Neural cell (in vitro differentiated cells): ENCODE data around the gene YJEFN3.

Experiments used
- EZH2 ChIP-seq: fragments of 200-600, 300-800 bp; shearing (Covaris generic), sonication (generic); IDR thresholded peaks from 2 replicates; pipeline ENCODE4 v1.6.1; 2014; ENCODE audit warnings: antibody characterized with exemption, low read length, borderline replicate concordance, mild to moderate bottlenecking; ENCODE audit not compliant: insufficient read depth, poor library complexity, severe bottlenecking
- RAD21 ChIP-seq: fragments of 450-650 bp; conservative IDR thresholded peaks from 2 replicates; pipeline ENCODE4 v1.6.1; 2014; ENCODE audit warnings: antibody characterized with exemption, mild to moderate bottlenecking, moderate library complexity
- TAF1 ChIP-seq: IDR thresholded peaks from 2 replicates; pipeline ENCODE4 v1.6.1; 2012; ENCODE audit warnings: low read depth
- TF ChIP-seq, protein P1 (sequence below): fragments of 450-650 bp; IDR thresholded peaks from 2 replicates; pipeline ENCODE4 v1.5.1; 2014; ENCODE audit warnings: antibody characterized with exemption, mild to moderate bottlenecking, moderate library complexity; ENCODE audit not compliant: poor library complexity, severe bottlenecking
- TF ChIP-seq, protein P2 (sequence below): IDR thresholded peaks from 2 replicates; pipeline ENCODE4 v1.6.1; 2012; ENCODE audit warnings: borderline replicate concordance

DNA sequence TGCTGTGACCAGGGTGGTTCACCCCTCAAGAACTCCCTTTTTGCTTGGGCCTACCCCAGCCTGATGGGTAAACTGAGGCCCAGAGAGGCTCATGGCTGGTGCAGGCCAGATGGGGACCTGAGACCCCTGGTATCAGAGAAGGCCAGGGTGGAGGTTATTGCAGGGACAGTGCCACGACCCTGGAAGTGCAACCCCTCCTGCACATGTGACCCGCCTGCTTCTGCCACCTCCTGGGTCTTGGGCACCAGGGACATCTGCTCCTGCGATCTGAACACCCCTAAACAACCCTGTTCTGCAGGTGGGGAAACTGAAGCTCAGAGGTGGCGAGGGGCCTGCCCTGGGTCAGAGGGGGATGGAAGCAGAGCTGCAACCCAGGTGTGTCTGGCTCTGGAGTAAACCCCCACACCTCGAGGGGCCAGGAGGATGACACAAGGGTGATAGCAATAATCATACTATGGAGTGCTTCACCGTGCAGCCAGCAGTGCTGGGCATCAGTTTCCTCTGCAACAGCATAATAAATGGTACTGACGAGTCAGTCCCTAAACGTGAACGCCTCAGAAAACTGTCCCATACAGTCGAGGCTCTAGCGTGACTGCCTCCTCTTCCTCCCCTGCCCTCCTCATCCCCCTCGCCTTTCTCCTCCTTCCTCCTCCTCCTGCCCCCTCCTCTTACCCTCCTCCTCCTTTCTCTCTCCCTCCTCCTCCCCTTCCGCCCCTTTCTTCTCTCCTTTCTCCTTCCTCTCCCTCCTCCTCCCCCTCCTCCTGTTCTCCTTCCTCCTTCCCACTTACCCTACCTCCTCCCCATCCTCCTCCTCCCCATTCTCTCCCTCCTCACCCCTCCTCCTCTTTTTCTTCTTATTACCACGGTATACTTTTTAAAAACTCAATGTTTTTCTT, 4.3 kb downstream of the YJEFN3 start:
- TF ChIP-seq, protein P1, sequence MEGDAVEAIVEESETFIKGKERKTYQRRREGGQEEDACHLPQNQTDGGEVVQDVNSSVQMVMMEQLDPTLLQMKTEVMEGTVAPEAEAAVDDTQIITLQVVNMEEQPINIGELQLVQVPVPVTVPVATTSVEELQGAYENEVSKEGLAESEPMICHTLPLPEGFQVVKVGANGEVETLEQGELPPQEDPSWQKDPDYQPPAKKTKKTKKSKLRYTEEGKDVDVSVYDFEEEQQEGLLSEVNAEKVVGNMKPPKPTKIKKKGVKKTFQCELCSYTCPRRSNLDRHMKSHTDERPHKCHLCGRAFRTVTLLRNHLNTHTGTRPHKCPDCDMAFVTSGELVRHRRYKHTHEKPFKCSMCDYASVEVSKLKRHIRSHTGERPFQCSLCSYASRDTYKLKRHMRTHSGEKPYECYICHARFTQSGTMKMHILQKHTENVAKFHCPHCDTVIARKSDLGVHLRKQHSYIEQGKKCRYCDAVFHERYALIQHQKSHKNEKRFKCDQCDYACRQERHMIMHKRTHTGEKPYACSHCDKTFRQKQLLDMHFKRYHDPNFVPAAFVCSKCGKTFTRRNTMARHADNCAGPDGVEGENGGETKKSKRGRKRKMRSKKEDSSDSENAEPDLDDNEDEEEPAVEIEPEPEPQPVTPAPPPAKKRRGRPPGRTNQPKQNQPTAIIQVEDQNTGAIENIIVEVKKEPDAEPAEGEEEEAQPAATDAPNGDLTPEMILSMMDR = no peak
- TF ChIP-seq TAF1 (no peak), EZH2 (no peak), RAD21 (no peak)
- TF ChIP-seq, protein P2, sequence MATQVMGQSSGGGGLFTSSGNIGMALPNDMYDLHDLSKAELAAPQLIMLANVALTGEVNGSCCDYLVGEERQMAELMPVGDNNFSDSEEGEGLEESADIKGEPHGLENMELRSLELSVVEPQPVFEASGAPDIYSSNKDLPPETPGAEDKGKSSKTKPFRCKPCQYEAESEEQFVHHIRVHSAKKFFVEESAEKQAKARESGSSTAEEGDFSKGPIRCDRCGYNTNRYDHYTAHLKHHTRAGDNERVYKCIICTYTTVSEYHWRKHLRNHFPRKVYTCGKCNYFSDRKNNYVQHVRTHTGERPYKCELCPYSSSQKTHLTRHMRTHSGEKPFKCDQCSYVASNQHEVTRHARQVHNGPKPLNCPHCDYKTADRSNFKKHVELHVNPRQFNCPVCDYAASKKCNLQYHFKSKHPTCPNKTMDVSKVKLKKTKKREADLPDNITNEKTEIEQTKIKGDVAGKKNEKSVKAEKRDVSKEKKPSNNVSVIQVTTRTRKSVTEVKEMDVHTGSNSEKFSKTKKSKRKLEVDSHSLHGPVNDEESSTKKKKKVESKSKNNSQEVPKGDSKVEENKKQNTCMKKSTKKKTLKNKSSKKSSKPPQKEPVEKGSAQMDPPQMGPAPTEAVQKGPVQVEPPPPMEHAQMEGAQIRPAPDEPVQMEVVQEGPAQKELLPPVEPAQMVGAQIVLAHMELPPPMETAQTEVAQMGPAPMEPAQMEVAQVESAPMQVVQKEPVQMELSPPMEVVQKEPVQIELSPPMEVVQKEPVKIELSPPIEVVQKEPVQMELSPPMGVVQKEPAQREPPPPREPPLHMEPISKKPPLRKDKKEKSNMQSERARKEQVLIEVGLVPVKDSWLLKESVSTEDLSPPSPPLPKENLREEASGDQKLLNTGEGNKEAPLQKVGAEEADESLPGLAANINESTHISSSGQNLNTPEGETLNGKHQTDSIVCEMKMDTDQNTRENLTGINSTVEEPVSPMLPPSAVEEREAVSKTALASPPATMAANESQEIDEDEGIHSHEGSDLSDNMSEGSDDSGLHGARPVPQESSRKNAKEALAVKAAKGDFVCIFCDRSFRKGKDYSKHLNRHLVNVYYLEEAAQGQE = no peak
